22Rv1 (cell line): ENCODE results near the gene PSTPIP2.

Experiments
- ZFX ChIP-seq: fragments of 450-650 bp; IDR thresholded peaks from 2 replicates; pipeline ENCODE4 v1.6.1; 2017; ENCODE audit warnings: antibody characterized with exemption, borderline replicate concordance
- TF ChIP-seq, protein P1 (sequence below): fragments of 450-650 bp; IDR thresholded peaks from 2 replicates; pipeline ENCODE4 v1.5.1; 2017; ENCODE audit warnings: mild to moderate bottlenecking

DNA sequence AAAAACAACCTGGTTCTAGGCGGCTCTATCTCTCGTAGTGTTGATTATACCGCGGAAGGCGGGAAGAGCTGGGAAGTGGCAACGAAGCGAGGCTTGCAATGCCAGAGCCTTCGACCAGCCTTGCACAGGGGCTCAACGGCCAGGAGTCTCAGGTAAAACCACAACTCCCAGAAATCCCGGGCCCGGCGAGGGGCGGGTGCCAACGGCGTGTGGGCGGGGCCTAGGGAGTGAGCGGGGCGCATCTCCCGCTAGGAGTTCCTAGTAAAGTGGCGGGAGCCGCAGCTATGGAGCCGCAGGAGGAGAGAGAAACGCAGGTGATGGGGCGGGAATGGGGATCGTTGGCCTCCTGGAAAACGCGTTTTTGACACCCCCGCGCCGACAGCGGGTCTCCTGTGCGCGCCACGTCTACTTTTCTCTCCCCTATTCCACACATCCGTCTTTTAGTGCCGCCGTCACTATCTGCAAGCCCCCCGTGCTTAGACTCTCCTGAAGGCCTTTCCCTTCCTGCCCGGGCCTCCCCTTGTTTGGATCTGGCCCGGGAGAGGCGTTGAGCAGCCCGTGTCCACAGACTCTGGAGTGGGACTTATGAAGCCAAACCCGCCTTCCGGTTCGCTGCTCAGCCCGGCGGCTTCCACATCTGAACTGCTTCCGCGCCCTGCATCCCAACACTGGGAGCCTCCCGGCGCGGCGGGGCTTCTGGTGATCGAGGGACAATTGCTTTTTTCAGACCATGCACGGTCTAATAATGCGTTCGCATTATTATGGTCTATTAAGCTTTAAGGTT, 32.3 kb upstream of the PSTPIP2 start, which contains the start of gene HAUS1:
- TF ChIP-seq, protein P1, sequence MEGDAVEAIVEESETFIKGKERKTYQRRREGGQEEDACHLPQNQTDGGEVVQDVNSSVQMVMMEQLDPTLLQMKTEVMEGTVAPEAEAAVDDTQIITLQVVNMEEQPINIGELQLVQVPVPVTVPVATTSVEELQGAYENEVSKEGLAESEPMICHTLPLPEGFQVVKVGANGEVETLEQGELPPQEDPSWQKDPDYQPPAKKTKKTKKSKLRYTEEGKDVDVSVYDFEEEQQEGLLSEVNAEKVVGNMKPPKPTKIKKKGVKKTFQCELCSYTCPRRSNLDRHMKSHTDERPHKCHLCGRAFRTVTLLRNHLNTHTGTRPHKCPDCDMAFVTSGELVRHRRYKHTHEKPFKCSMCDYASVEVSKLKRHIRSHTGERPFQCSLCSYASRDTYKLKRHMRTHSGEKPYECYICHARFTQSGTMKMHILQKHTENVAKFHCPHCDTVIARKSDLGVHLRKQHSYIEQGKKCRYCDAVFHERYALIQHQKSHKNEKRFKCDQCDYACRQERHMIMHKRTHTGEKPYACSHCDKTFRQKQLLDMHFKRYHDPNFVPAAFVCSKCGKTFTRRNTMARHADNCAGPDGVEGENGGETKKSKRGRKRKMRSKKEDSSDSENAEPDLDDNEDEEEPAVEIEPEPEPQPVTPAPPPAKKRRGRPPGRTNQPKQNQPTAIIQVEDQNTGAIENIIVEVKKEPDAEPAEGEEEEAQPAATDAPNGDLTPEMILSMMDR = no peak
- no peak for TF ChIP-seq ZFX
